ENCODE measurements around the gene TMPRSS4. TPM values are rescaled to one million over a fixed set of nuclear protein-coding genes. Genes with fewer than 3 reads are reported as not detected.

The TMPRSS4 gene
- total RNA-seq, 1 experiment from 2014 or later, result not detected

DNA sequence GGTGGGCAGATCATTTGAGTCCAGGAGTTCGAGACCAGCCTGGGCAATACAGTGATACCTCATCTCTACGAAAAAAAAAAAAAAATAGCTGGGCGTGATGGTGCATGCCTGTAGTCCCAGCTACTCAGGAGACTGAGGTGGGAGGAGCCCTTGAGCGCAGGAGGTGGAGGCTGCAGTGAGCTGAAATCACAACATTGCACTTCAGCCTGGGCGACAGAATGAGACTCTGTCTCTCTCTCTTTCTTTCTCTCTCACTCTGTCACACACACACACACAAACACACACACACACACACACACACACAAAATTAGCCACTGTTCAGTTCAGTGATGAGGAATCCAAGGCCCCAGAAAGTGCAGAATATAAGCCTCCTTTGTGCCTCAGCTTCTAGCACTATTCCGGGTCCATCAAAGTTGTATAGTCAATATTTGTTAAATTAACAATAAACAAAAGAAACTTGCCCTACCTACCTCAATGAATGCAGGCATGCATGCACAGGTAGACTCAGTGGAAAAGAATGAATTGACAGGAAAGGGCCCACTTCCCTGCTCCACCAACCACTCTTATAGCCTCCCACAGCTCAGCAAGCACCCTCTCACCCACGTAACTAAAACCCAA, 13.8 kb downstream of the TMPRSS4 start:
- Histone ChIP-seq H3K9ac (ENCODE audit: low read length) (no peak overlapping the region), H3K9me3 (ENCODE audit: low read length) (no peaks in the 10 kb centered on the region), H3K27ac (ENCODE audit: low read length) (no peak overlapping the region), H3K4me2 (ENCODE audit: low read depth, low read length, poor library complexity, severe bottlenecking) (no peak overlapping the region), H3K4me1 (ENCODE audit: low read length) (no peaks in the 10 kb centered on the region), H3K79me2 (ENCODE audit: low read length) (no peaks in the 10 kb centered on the region), H3K9me2 (replicated peaks; ENCODE audit: insufficient read depth, low read length) (no peaks in the 10 kb centered on the region), H4K20me1 (ENCODE audit: insufficient read depth, low read depth, low read length) (no peaks in the 10 kb centered on the region), H3K27me3 (ENCODE audit: low read length) (no peaks in the 10 kb centered on the region), H2AFZ (ENCODE audit: low read length) (no peak overlapping the region), H3K36me3 (ENCODE audit: insufficient read depth, low read length) (no peaks in the 10 kb centered on the region), H3K4me3 (ENCODE audit: low read length) (no peak overlapping the region)
- DNase-seq, result no peak

DNA sequence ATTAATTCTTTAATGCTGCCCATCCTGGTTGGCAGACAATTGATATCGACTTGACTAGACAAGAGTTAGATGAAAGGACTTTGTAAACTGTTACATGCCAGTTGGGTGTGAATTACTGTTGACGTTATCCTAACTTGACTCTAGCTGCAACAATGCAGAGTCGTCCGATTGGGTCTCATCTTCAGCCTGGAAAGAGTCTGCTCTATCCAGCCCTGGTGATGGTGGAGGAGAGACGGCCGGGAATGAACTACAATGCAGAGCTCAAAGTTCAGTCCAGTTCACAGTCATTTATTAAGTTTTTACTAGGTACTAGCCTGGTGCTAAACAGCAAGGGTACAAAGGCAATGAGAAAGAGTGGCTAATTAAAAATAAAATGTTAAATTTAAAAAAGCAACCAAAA, 14.8 kb downstream of the TMPRSS4 start:
- no peak overlapping the region for H3K9ac ChIP-seq (ENCODE audit: low read length)
- H3K9me3 ChIP-seq (ENCODE audit: low read length), result no peaks in the 10 kb centered on the region
- H3K27me3 ChIP-seq (ENCODE audit: low read length), result no peaks in the 10 kb centered on the region
- H2AFZ ChIP-seq (ENCODE audit: low read length), result no peak overlapping the region
- no peaks in the 10 kb centered on the region for H3K79me2 ChIP-seq (ENCODE audit: low read length)
- DNase-seq, result no peak
- no peaks in the 10 kb centered on the region for H3K9me2 ChIP-seq (replicated peaks; ENCODE audit: insufficient read depth, low read length)
- no peaks in the 10 kb centered on the region for H3K4me1 ChIP-seq (ENCODE audit: low read length)
- no peak overlapping the region for H3K27ac ChIP-seq (ENCODE audit: low read length)
- no peak overlapping the region for H3K4me2 ChIP-seq (ENCODE audit: low read depth, low read length, poor library complexity, severe bottlenecking)
- no peak overlapping the region for H3K4me3 ChIP-seq (ENCODE audit: low read length)
- H4K20me1 ChIP-seq (ENCODE audit: insufficient read depth, low read depth, low read length), result no peaks in the 10 kb centered on the region
- no peaks in the 10 kb centered on the region for H3K36me3 ChIP-seq (ENCODE audit: insufficient read depth, low read length)

DNA sequence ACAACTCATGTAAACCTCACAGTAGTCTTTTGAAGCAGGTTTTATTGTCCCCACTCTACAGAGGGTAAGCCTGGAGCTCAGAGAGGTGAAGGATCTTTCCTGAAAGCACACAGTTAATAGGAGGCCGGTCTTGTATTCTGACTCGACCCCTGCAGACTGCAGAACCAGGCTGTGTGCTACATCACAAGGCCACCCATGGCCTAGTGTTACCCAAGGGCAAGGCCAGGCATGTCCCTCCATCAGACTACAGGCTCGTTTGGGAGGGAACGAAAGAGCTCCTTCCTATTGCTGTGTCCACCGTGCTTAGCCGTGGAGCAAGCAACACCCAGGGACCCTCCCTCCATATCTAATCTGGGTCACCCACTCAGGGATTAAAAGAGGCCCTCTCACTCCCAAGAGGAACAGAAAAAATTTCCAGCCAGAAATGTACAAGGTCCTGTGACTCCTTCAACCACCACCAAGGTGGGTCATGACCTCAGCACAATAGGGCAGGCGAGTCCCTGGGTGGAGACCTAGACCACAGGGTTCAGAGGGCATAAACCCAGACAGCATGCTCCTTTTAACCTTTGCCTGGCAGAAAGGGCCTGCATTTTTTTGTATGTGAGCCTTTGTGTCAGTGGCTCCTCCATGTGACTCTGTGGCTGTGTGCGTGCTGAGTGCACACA, 16.2 kb downstream of the TMPRSS4 start:
- no peak overlapping the region for H2AFZ ChIP-seq (ENCODE audit: low read length)
- H3K27me3 ChIP-seq (ENCODE audit: low read length), result no peaks in the 10 kb centered on the region
- H3K9me2 ChIP-seq (replicated peaks; ENCODE audit: insufficient read depth, low read length), result no peaks in the 10 kb centered on the region
- no peak overlapping the region for H3K9ac ChIP-seq (ENCODE audit: low read length)
- H3K4me1 ChIP-seq (ENCODE audit: low read length), result no peaks in the 10 kb centered on the region
- no peak overlapping the region for H3K4me2 ChIP-seq (ENCODE audit: low read depth, low read length, poor library complexity, severe bottlenecking)
- no peaks in the 10 kb centered on the region for H4K20me1 ChIP-seq (ENCODE audit: insufficient read depth, low read depth, low read length)
- no peak overlapping the region for H3K27ac ChIP-seq (ENCODE audit: low read length)
- no peaks in the 10 kb centered on the region for H3K36me3 ChIP-seq (ENCODE audit: insufficient read depth, low read length)
- no peak for DNase-seq
- H3K4me3 ChIP-seq (ENCODE audit: low read length), result no peak overlapping the region
- no peaks in the 10 kb centered on the region for H3K79me2 ChIP-seq (ENCODE audit: low read length)
- H3K9me3 ChIP-seq (ENCODE audit: low read length), result no peaks in the 10 kb centered on the region

DNA sequence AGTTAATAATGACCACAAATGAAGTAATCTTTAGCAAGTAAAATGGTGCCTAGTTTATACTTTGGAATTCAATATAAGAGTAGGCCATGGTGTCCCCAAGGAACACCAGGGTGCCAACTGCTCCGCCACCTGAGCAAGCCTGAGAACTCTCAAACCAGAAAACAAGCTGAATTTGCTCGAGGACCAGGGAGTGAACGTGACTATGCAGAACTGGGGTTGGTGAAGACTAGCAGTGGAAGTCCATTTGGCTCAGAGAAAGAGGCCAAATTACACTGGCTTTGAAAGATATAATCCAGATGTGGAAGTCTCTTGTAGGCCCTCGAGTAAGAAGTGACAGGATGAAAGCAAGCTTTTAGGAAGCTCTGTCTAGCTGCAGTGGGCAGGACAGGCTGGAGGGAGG, 18.6 kb downstream of the TMPRSS4 start:
- Histone ChIP-seq H3K36me3 (ENCODE audit: insufficient read depth, low read length) (no peaks in the 10 kb centered on the region), H3K9me3 (ENCODE audit: low read length) (no peaks in the 10 kb centered on the region)

DNA sequence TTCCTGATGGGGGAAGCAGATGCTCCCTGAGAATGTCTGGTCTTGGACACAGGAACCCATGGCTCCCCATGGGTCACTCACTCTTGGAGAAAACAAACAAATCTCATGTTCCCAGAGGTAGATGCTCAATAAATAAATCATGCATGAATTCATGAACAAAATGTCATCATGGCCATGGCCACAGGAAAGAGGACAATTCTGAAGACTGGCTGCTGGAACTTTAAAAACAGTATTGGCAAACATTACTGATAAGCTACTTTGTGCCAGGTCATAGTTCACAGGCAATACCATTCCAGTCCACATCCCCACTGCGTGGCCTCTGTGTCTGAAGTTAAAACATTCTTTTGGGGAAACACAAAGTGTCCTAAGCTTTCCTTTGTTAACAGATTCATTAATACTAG, 19.1 kb downstream of the TMPRSS4 start:
- Histone ChIP-seq H3K27ac (ENCODE audit: low read length) (no peak overlapping the region), H3K9ac (ENCODE audit: low read length) (no peak overlapping the region), H3K79me2 (ENCODE audit: low read length) (no peaks in the 10 kb centered on the region), H2AFZ (ENCODE audit: low read length) (no peak overlapping the region), H4K20me1 (ENCODE audit: insufficient read depth, low read depth, low read length) (no peaks in the 10 kb centered on the region), H3K27me3 (ENCODE audit: low read length) (no peaks in the 10 kb centered on the region), H3K36me3 (ENCODE audit: insufficient read depth, low read length) (no peaks in the 10 kb centered on the region), H3K4me2 (ENCODE audit: low read depth, low read length, poor library complexity, severe bottlenecking) (no peak overlapping the region), H3K9me2 (replicated peaks; ENCODE audit: insufficient read depth, low read length) (no peaks in the 10 kb centered on the region), H3K4me3 (ENCODE audit: low read length) (no peak overlapping the region), H3K9me3 (ENCODE audit: low read length) (no peaks in the 10 kb centered on the region), H3K4me1 (ENCODE audit: low read length) (no peaks in the 10 kb centered on the region)
- no peak for DNase-seq

More for the DNA sequence above, 18.6 kb downstream of the TMPRSS4 start:
- Histone ChIP-seq H3K9ac (ENCODE audit: low read length) (no peak overlapping the region), H3K4me2 (ENCODE audit: low read depth, low read length, poor library complexity, severe bottlenecking) (no peak overlapping the region), H2AFZ (ENCODE audit: low read length) (no peak overlapping the region), H3K27ac (ENCODE audit: low read length) (no peak overlapping the region), H3K27me3 (ENCODE audit: low read length) (no peaks in the 10 kb centered on the region), H3K9me2 (replicated peaks; ENCODE audit: insufficient read depth, low read length) (no peaks in the 10 kb centered on the region), H3K4me1 (ENCODE audit: low read length) (no peaks in the 10 kb centered on the region), H4K20me1 (ENCODE audit: insufficient read depth, low read depth, low read length) (no peaks in the 10 kb centered on the region), H3K79me2 (ENCODE audit: low read length) (no peaks in the 10 kb centered on the region), H3K4me3 (ENCODE audit: low read length) (no peak overlapping the region)
- no peak for DNase-seq

DNA sequence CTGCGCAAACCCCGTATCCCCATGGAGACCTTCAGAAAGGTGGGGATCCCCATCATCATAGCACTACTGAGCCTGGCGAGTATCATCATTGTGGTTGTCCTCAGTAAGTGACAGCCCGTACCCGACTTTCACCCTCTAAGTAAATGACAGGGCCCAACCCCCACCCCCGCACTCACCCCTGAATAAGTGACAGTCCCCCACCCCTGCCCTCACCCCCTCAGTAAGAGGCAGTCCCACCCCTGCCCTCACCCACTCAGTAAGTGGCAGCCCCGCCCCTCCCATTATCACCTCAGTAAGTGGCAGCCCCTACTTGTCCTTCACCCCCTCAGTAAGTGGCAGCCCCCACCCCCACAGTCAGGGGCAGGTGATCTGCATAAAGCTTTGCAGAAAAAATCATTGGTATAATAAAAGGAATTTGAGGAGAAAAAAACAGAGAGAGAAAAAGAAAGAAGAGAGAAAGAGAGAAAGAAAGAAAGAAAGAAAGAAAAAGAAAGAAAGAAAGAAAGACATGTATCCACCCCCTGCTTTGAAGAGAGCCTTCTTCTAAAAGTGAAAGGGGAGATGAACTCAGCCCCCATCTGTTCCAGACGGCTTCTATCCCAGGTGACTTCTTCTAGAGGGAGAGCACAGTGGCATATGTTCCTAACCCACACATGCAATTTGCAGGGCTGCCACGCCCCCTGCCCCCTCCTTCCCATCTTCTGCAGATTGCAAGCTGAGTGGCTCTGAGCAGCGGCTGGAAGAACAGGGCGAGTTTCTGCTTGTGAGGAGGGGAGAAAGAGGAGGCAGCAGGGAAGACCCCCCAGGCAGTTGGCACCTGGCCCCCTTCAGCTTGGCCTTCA, 22.3 kb downstream of the TMPRSS4 start:
- Histone ChIP-seq H3K9me2 (replicated peaks; ENCODE audit: insufficient read depth, low read length) (no peaks in the 10 kb centered on the region), H3K27me3 (ENCODE audit: low read length) (no peaks in the 10 kb centered on the region), H2AFZ (ENCODE audit: low read length) (no peak overlapping the region), H3K27ac (ENCODE audit: low read length) (no peak overlapping the region), H3K4me2 (ENCODE audit: low read depth, low read length, poor library complexity, severe bottlenecking) (no peak overlapping the region), H4K20me1 (ENCODE audit: insufficient read depth, low read depth, low read length) (no peaks in the 10 kb centered on the region), H3K4me1 (ENCODE audit: low read length) (no peaks in the 10 kb centered on the region), H3K36me3 (ENCODE audit: insufficient read depth, low read length) (no peaks in the 10 kb centered on the region), H3K4me3 (ENCODE audit: low read length) (no peak overlapping the region), H3K9ac (ENCODE audit: low read length) (no peak overlapping the region), H3K79me2 (ENCODE audit: low read length) (no peaks in the 10 kb centered on the region), H3K9me3 (ENCODE audit: low read length) (no peaks in the 10 kb centered on the region)
- DNase-seq, result no peak

DNA sequence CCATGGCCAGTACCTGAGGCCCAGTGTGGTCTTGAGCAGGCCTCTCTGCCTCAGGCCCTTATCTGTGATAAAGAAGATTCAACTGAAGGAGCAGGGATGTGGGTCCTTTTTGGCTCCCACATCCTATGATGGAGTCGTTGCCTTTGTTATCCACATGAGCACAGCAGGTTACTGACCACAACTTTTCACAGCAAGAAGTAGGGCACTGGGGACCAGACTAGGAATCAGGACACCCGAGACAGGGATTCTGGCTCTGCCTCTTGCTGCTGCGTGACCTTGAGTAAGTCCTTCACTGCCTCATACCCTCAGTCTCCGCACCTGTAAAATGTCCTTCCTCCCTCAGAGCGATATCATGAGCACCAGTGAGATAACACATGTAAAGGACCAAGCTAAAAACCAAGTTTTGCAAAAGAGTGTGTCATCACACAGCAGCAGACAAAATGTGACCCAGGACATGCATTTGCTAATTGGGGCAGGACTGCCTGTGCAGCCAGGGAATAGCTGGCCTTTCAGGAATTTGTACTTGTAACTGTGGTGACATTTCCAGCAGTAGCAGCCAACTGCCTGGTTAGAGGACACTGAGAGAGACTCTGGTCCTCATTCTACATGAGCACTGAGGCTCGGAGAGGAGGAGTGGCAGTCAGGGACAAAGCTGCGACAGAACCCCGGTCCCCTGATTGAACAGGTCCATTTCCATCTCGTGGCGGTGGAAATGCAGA, 23.1 kb downstream of the TMPRSS4 start:
- Histone ChIP-seq H3K9me2 (replicated peaks; ENCODE audit: insufficient read depth, low read length) (no peaks in the 10 kb centered on the region), H3K4me2 (ENCODE audit: low read depth, low read length, poor library complexity, severe bottlenecking) (no peak overlapping the region), H3K79me2 (ENCODE audit: low read length) (no peaks in the 10 kb centered on the region), H3K9me3 (ENCODE audit: low read length) (no peaks in the 10 kb centered on the region), H4K20me1 (ENCODE audit: insufficient read depth, low read depth, low read length) (no peaks in the 10 kb centered on the region), H3K4me3 (ENCODE audit: low read length) (no peak overlapping the region), H3K9ac (ENCODE audit: low read length) (no peak overlapping the region), H3K4me1 (ENCODE audit: low read length) (0 out of 2 replicates have a peak, but pooled peaks cover 2% of the 10 kb centered on the region), H2AFZ (ENCODE audit: low read length) (no peak overlapping the region), H3K27me3 (ENCODE audit: low read length) (no peaks in the 10 kb centered on the region), H3K27ac (ENCODE audit: low read length) (no peak overlapping the region), H3K36me3 (ENCODE audit: insufficient read depth, low read length) (no peaks in the 10 kb centered on the region)
- no peak for DNase-seq

Data from Karpas-422 (cell line).